CD4-positive, alpha-beta memory T cell (primary cell): ENCODE measurements around the gene CTTNBP2. TPM values are rescaled to one million over a fixed set of nuclear protein-coding genes. Genes with fewer than 3 reads are reported as not detected.
A peak's percentile ranks its signal among the peaks of the same experiment; 100 is the strongest.

Experiments used
- CTCF ChIA-PET: fragments of 350-600 bp; sonication (Branson Sonifier 250); formaldehyde crosslinking; loops from one replicate; lab custom pipeline; 2021; ENCODE audit warnings: inconsistent platforms; ENCODE audit not compliant: partially characterized antibody; lab: Charles Lee
- POLR2A ChIA-PET: fragments of 350-600 bp; sonication (Branson Sonifier 250); formaldehyde crosslinking; loops from one replicate; lab custom pipeline; 2021; ENCODE audit not compliant: partially characterized antibody; lab: Charles Lee
- DNase-seq, 5 donors: peaks; one replicate each; pipeline versions ENCODE4 v3.0.0 to v3.0.0-alpha.2; 2020 to 2022; ENCODE audit warnings: mixed read lengths in 1 of 5
- H3K27ac ChIP-seq: one replicate; pipeline ENCODE4 v1.7.0; 2013; ENCODE audit warnings: low read depth, low read length
- H3K27me3 ChIP-seq: 2 replicates; pipeline ENCODE4 v1.7.0; 2013; ENCODE audit warnings: mild to moderate bottlenecking, low read length, moderate library complexity; ENCODE audit not compliant: insufficient read depth
- H3K36me3 ChIP-seq: 2 replicates; pipeline ENCODE4 v1.7.0; 2013; ENCODE audit warnings: mild to moderate bottlenecking, low read length, moderate library complexity; ENCODE audit not compliant: insufficient read depth
- H3K4me1 ChIP-seq: 2 replicates; pipeline ENCODE4 v1.7.0; 2013; ENCODE audit warnings: mild to moderate bottlenecking, low read length, moderate library complexity; ENCODE audit not compliant: insufficient read depth
- H3K4me3 ChIP-seq, 2 donors: one replicate each; pipeline ENCODE4 v1.7.0; 2013; ENCODE audit warnings: low read length in 2 of 2, mild to moderate bottlenecking in 1 of 2
- H3K9me3 ChIP-seq, 2 donors: one replicate each; pipeline ENCODE4 v1.7.0; 2013; ENCODE audit warnings: low read length in 2 of 2, control low read depth in 1 of 2; ENCODE audit not compliant: control insufficient read depth in 1 of 2
- H3K27ac Mint-ChIP-seq, 7 donors: one replicate each; pipeline ENCODE4 v1.8.0; 2020 to 2021; ENCODE audit warnings: mixed read lengths in 7 of 7, mild to moderate bottlenecking in 6 of 7, inconsistent platforms in 3 of 7, moderate library complexity in 3 of 7
- H3K27me3 Mint-ChIP-seq, 2 donors: one replicate each; pipeline ENCODE4 v1.8.0; 2020 to 2021; ENCODE audit warnings: mixed read lengths in 2 of 2
- H3K36me3 Mint-ChIP-seq, 2 donors: one replicate each; pipeline ENCODE4 v1.8.0; 2020 to 2021; ENCODE audit warnings: mixed read lengths in 2 of 2, inconsistent platforms in 1 of 2, mild to moderate bottlenecking in 1 of 2
- H3K4me1 Mint-ChIP-seq, 4 donors: one replicate each; pipeline ENCODE4 v1.8.0; 2020 to 2021; ENCODE audit warnings: mixed read lengths in 4 of 4, mild to moderate bottlenecking in 1 of 4
- H3K4me3 Mint-ChIP-seq, 8 donors: one replicate each; pipeline ENCODE4 v1.8.0; 2020 to 2021; ENCODE audit warnings: mixed read lengths in 8 of 8, mild to moderate bottlenecking in 7 of 8, moderate library complexity in 6 of 8, inconsistent platforms in 3 of 8
- H3K9me3 Mint-ChIP-seq, 8 donors: one replicate each; pipeline ENCODE4 v1.8.0; 2020 to 2021; ENCODE audit warnings: mixed read lengths in 8 of 8, mild to moderate bottlenecking in 5 of 8, inconsistent platforms in 3 of 8, moderate library complexity in 1 of 8
- intact Hi-C: fragments of 100-400 bp; cut with micrococcal nuclease; formaldehyde crosslinking; loops from one replicate; pipeline ENCODE4 v1.15.1; 2023
- polyA plus RNA-seq, 2 donors: library from polyadenylated mRNA; unstranded; fragments of 300-500 nt; fragmentation: Illumina TruSeq; gene quantifications; one replicate each; pipeline ENCODE4 v1.2.3, GENCODE V29; 2021
- total RNA-seq, 2 experiments: library from RNA; stranded (reverse); gene quantifications; one replicate each; pipeline ENCODE4 v1.2.3, GENCODE V29; 2021

CTTNBP2 gene
- total and polyA plus RNA-seq, 4 experiments from 2014 or later: not detected

GRCh38 chr7:117888627-117889026, 15.4 kb upstream of the CTTNBP2 start:
- no peak for DNase-seq
- ChIA-PET POLR2A (no interaction called here), CTCF (no interaction called here)
- Mint-ChIP-seq H3K27me3 (no peaks in the 10 kb centered on the region), H3K4me1 (no peaks in the 10 kb centered on the region), H3K9me3 (peaks cover 0 to 3% (median 0%) of the 10 kb centered on the region in 8 donors), H3K4me3 (no peak overlapping the region), H3K36me3 (no peaks in the 10 kb centered on the region), H3K27ac (no peak overlapping the region)
- intact Hi-C loops: no loop called here
- H3K27me3 ChIP-seq: no peaks in the 10 kb centered on the region
- H3K4me3 ChIP-seq: no peak overlapping the region
- H3K4me1 ChIP-seq: no peaks in the 10 kb centered on the region
- no peak overlapping the region for H3K27ac ChIP-seq
- no peaks in the 10 kb centered on the region for H3K9me3 ChIP-seq
- no peaks in the 10 kb centered on the region for H3K36me3 ChIP-seq

GRCh38 chr7:117882594-117882993, 9.4 kb upstream of the CTTNBP2 start:
- Mint-ChIP-seq H3K27me3 (peaks cover 0 to 3% of the 10 kb centered on the region in 2 donors), H3K36me3 (no peaks in the 10 kb centered on the region), H3K4me1 (no peaks in the 10 kb centered on the region), H3K4me3 (no peak overlapping the region), H3K9me3 (peaks cover 0 to 2% (median 0%) of the 10 kb centered on the region in 8 donors), H3K27ac (no peak overlapping the region)
- CTCF ChIA-PET: no interaction called here
- POLR2A ChIA-PET: no interaction called here
- Histone ChIP-seq H3K9me3 (no peaks in the 10 kb centered on the region), H3K4me1 (no peaks in the 10 kb centered on the region), H3K27me3 (no peaks in the 10 kb centered on the region), H3K36me3 (no peaks in the 10 kb centered on the region), H3K27ac (no peak overlapping the region), H3K4me3 (no peak overlapping the region)
- DNase-seq: no peak
- intact Hi-C loops: no loop called here

- H3K4me1 ChIP-seq: no peaks in the 10 kb centered on the region
- Mint-ChIP-seq H3K36me3 (peaks cover 1 to 7% of the 10 kb centered on the region in 2 donors), H3K27me3 (peaks cover 18 to 26% of the 10 kb centered on the region in 2 donors), H3K27ac (no peak overlapping the region), H3K9me3 (peaks cover 0 to 8% (median 2%) of the 10 kb centered on the region in 8 donors), H3K4me3 (no peak overlapping the region), H3K4me1 (peaks cover 8 to 19% (median 13%) of the 10 kb centered on the region in 4 donors)
- H3K27me3 ChIP-seq: peaks cover 5% of the 10 kb centered on the region
- no peaks in the 10 kb centered on the region for H3K9me3 ChIP-seq
- H3K4me3 ChIP-seq: no peak overlapping the region
- intact Hi-C loops: no loop called here
- DNase-seq: no peak
- no peaks in the 10 kb centered on the region for H3K36me3 ChIP-seq
- H3K27ac ChIP-seq: no peak overlapping the region
- POLR2A ChIA-PET: no interaction called here
- CTCF ChIA-PET: no interaction called here
Measured at GRCh38 chr7:117876761-117877160, 3.5 kb upstream of the CTTNBP2 start.

- H3K36me3 Mint-ChIP-seq: peaks cover 1 to 7% of the 10 kb centered on the region in 2 donors
- no peak overlapping the region for H3K4me3 Mint-ChIP-seq
- no peak overlapping the region for H3K27ac Mint-ChIP-seq
- H3K27me3 ChIP-seq: peaks cover 5% of the 10 kb centered on the region
- H3K27me3 Mint-ChIP-seq: peaks cover 20 to 31% of the 10 kb centered on the region in 2 donors
- H3K4me3 ChIP-seq: no peak overlapping the region
- ChIA-PET CTCF (no interaction called here), POLR2A (no interaction called here)
- intact Hi-C loops: no loop called here
- no peaks in the 10 kb centered on the region for H3K4me1 ChIP-seq
- no peaks in the 10 kb centered on the region for H3K36me3 ChIP-seq
- peaks cover 0 to 8% (median 2%) of the 10 kb centered on the region in 8 donors for H3K9me3 Mint-ChIP-seq
- DNase-seq: no peak
- H3K27ac ChIP-seq: no peak overlapping the region
- H3K9me3 ChIP-seq: no peaks in the 10 kb centered on the region
- peaks cover 8 to 20% (median 14%) of the 10 kb centered on the region in 4 donors for H3K4me1 Mint-ChIP-seq
Measured at GRCh38 chr7:117875566-117875965, 2.3 kb upstream of the CTTNBP2 start.

- H3K27me3 ChIP-seq: peaks cover 5% of the 10 kb centered on the region
- H3K27me3 Mint-ChIP-seq: peaks cover 23 to 35% of the 10 kb centered on the region in 2 donors
- no peak overlapping the region for H3K27ac ChIP-seq
- no peak for DNase-seq
- H3K4me1 Mint-ChIP-seq: peaks cover 8 to 20% (median 14%) of the 10 kb centered on the region in 4 donors
- H3K4me1 ChIP-seq: no peaks in the 10 kb centered on the region
- ChIA-PET CTCF (no interaction called here), POLR2A (no interaction called here)
- no peak overlapping the region for H3K27ac Mint-ChIP-seq
- H3K4me3 Mint-ChIP-seq: peak overlapping the region in 6 of 8 donors; percentile 17 to 76 (median 65)
- no peak overlapping the region for H3K4me3 ChIP-seq
- H3K9me3 Mint-ChIP-seq: peaks cover 0 to 8% (median 2%) of the 10 kb centered on the region in 8 donors
- H3K36me3 Mint-ChIP-seq: peaks cover 1 to 7% of the 10 kb centered on the region in 2 donors
- H3K36me3 ChIP-seq: no peaks in the 10 kb centered on the region
- no peaks in the 10 kb centered on the region for H3K9me3 ChIP-seq
- intact Hi-C loops: no loop called here
Measured at GRCh38 chr7:117874191-117874700, 1.0 kb upstream of the CTTNBP2 start.

- H3K27ac ChIP-seq: no peak overlapping the region
- Mint-ChIP-seq H3K4me3 (peak overlapping the region in 7 of 8 donors; percentile 9 to 59 (median 29)), H3K27ac (no peak overlapping the region), H3K9me3 (peaks cover 0 to 8% (median 2%) of the 10 kb centered on the region in 8 donors), H3K4me1 (peaks cover 8 to 20% (median 14%) of the 10 kb centered on the region in 4 donors), H3K27me3 (peaks cover 24 to 33% of the 10 kb centered on the region in 2 donors), H3K36me3 (peaks cover 1 to 7% of the 10 kb centered on the region in 2 donors)
- ChIA-PET CTCF (no interaction called here), POLR2A (no interaction called here)
- no peak for DNase-seq
- no peaks in the 10 kb centered on the region for H3K9me3 ChIP-seq
- peaks cover 5% of the 10 kb centered on the region for H3K27me3 ChIP-seq
- no peak overlapping the region for H3K4me3 ChIP-seq
- intact Hi-C loops: no loop called here
- H3K4me1 ChIP-seq: no peaks in the 10 kb centered on the region
- H3K36me3 ChIP-seq: no peaks in the 10 kb centered on the region
Measured at GRCh38 chr7:117872561-117873309, 506 bp downstream of the CTTNBP2 start.

- H3K4me3 Mint-ChIP-seq: peak overlapping the region in 6 of 8 donors; percentile 10 to 59 (median 32)
- peaks cover 24 to 33% of the 10 kb centered on the region in 2 donors for H3K27me3 Mint-ChIP-seq
- peaks cover 5% of the 10 kb centered on the region for H3K27me3 ChIP-seq
- POLR2A ChIA-PET: no interaction called here
- H3K4me3 ChIP-seq: no peak overlapping the region
- no peak overlapping the region for H3K27ac ChIP-seq
- no peaks in the 10 kb centered on the region for H3K9me3 ChIP-seq
- H3K36me3 ChIP-seq: no peaks in the 10 kb centered on the region
- peaks cover 0 to 8% (median 2%) of the 10 kb centered on the region in 8 donors for H3K9me3 Mint-ChIP-seq
- DNase-seq: no peak
- H3K27ac Mint-ChIP-seq: no peak overlapping the region
- H3K4me1 ChIP-seq: no peaks in the 10 kb centered on the region
- intact Hi-C loops: no loop called here
- CTCF ChIA-PET: no interaction called here
- H3K36me3 Mint-ChIP-seq: peaks cover 1 to 7% of the 10 kb centered on the region in 2 donors
- peaks cover 8 to 20% (median 14%) of the 10 kb centered on the region in 4 donors for H3K4me1 Mint-ChIP-seq
Measured at GRCh38 chr7:117871778-117872538, 1.3 kb downstream of the CTTNBP2 start.
